ENCODE results near the gene ACSS1. TPM values are rescaled to one million over a fixed set of nuclear protein-coding genes. Genes with fewer than 3 reads are reported as not detected.

The ACSS1 gene
- total RNA-seq, 1 experiment from 2014 or later: 2.3 TPM

- H3K9me2 ChIP-seq (replicated peaks; ENCODE audit: low read length): no peaks in the 10 kb centered on the region
- no peaks in the 10 kb centered on the region for H3F3A ChIP-seq (ENCODE audit: low read length, unreplicated experiment)
- no peak overlapping the region for H3K27ac ChIP-seq (ENCODE audit: low read length)
- ATAC-seq: no peak
- DNase-seq: no peak
- H3K4me1 ChIP-seq (ENCODE audit: insufficient read depth, low read length): no peaks in the 10 kb centered on the region
- ChIA-PET CTCF (no interaction called here), POLR2A (ENCODE audit: unreplicated experiment) (no interaction called here)
- H3K4me3 ChIP-seq (ENCODE audit: low read length): no peak overlapping the region
- no peak overlapping the region for H3K9ac ChIP-seq (ENCODE audit: low read length)
- H3K27me3 ChIP-seq (ENCODE audit: low read length): no peaks in the 10 kb centered on the region
- H3K36me3 ChIP-seq (ENCODE audit: low read depth, low read length): peaks cover 61% of the 10 kb centered on the region
- TF ChIP-seq EZH2 (IDR thresholded peaks at IDR 0.05; ENCODE audit: low read length, unreplicated experiment) (no peak), EZH2phosphoT487 (IDR thresholded peaks at IDR 0.05; ENCODE audit: borderline replicate concordance, low read length) (no peak)
- no peak overlapping the region for H2AFZ ChIP-seq (ENCODE audit: low read length)
- no TSS peak for BruUV-seq (replicated peaks)
- H4K20me1 ChIP-seq (ENCODE audit: low read length): no peaks in the 10 kb centered on the region
- H3K4me2 ChIP-seq (ENCODE audit: low read length): no peak overlapping the region
- no peaks in the 10 kb centered on the region for H3K9me3 ChIP-seq (ENCODE audit: low read length)
- H3K79me2 ChIP-seq (ENCODE audit: low read length): peaks cover 5% of the 10 kb centered on the region; the same call in 1 of the 2 replicates
- intact Hi-C loops (cut with micrococcal nuclease): no loop called here
Measured at GRCh38 chr20:24978513-24978912, 79.4 kb downstream of the ACSS1 start.

- peaks cover 61% of the 10 kb centered on the region for H3K36me3 ChIP-seq (ENCODE audit: low read depth, low read length)
- no peak overlapping the region for H3K4me2 ChIP-seq (ENCODE audit: low read length)
- H2AFZ ChIP-seq (ENCODE audit: low read length): no peak overlapping the region
- CTCF ChIA-PET: no interaction called here
- H4K20me1 ChIP-seq (ENCODE audit: low read length): no peaks in the 10 kb centered on the region
- no peaks in the 10 kb centered on the region for H3K9me3 ChIP-seq (ENCODE audit: low read length)
- H3K9ac ChIP-seq (ENCODE audit: low read length): no peak overlapping the region
- POLR2A ChIA-PET (ENCODE audit: unreplicated experiment): no interaction called here
- H3K4me3 ChIP-seq (ENCODE audit: low read length): no peak overlapping the region
- H3K9me2 ChIP-seq (replicated peaks; ENCODE audit: low read length): no peaks in the 10 kb centered on the region
- no peak overlapping the region for H3K27ac ChIP-seq (ENCODE audit: low read length)
- DNase-seq (no peak), ATAC-seq (no peak)
- no TSS peak for BruUV-seq (replicated peaks)
- no peaks in the 10 kb centered on the region for H3K4me1 ChIP-seq (ENCODE audit: insufficient read depth, low read length)
- peaks cover 5% of the 10 kb centered on the region; the same call in 1 of the 2 replicates for H3K79me2 ChIP-seq (ENCODE audit: low read length)
- TF ChIP-seq EZH2phosphoT487 (IDR thresholded peaks at IDR 0.05; ENCODE audit: borderline replicate concordance, low read length): no peak
- no peaks in the 10 kb centered on the region for H3F3A ChIP-seq (ENCODE audit: low read length, unreplicated experiment)
- H3K27me3 ChIP-seq (ENCODE audit: low read length): no peaks in the 10 kb centered on the region
- intact Hi-C loops (cut with micrococcal nuclease): no loop called here
Measured at GRCh38 chr20:24977797-24978196, 80.1 kb downstream of the ACSS1 start.

- H3K9me2 ChIP-seq (replicated peaks; ENCODE audit: low read length): no peaks in the 10 kb centered on the region
- no peaks in the 10 kb centered on the region for H3K27me3 ChIP-seq (ENCODE audit: low read length)
- intact Hi-C loops (cut with micrococcal nuclease): no loop called here
- no peak overlapping the region for H3K9ac ChIP-seq (ENCODE audit: low read length)
- no peak overlapping the region for H2AFZ ChIP-seq (ENCODE audit: low read length)
- TF ChIP-seq EZH2 (IDR thresholded peaks at IDR 0.05; ENCODE audit: low read length, unreplicated experiment) (no peak), EZH2phosphoT487 (IDR thresholded peaks at IDR 0.05; ENCODE audit: borderline replicate concordance, low read length) (no peak), CTCF (conservative IDR thresholded peaks at IDR 0.05; ENCODE audit: low read depth, low read length) (no peak)
- no peaks in the 10 kb centered on the region for H3K9me3 ChIP-seq (ENCODE audit: low read length)
- DNase-seq: no peak
- BruUV-seq (replicated peaks): no TSS peak
- ChIA-PET CTCF (no interaction called here), POLR2A (ENCODE audit: unreplicated experiment) (no interaction called here)
- no peak overlapping the region for H3K27ac ChIP-seq (ENCODE audit: low read length)
- no peaks in the 10 kb centered on the region for H3K4me1 ChIP-seq (ENCODE audit: insufficient read depth, low read length)
- no peak overlapping the region for H3K4me2 ChIP-seq (ENCODE audit: low read length)
- no peaks in the 10 kb centered on the region for H3F3A ChIP-seq (ENCODE audit: low read length, unreplicated experiment)
- no peak overlapping the region for H3K4me3 ChIP-seq (ENCODE audit: low read length)
- peaks cover 5% of the 10 kb centered on the region; the same call in 1 of the 2 replicates for H3K79me2 ChIP-seq (ENCODE audit: low read length)
- H3K36me3 ChIP-seq (ENCODE audit: low read depth, low read length): peaks cover 63% of the 10 kb centered on the region
- ATAC-seq: no peak
- H4K20me1 ChIP-seq (ENCODE audit: low read length): no peaks in the 10 kb centered on the region
Measured at GRCh38 chr20:24977336-24977735, 80.6 kb downstream of the ACSS1 start.

GRCh38 chr20:24972341-24972740 is 85.6 kb downstream of the ACSS1 start:
- Histone ChIP-seq H3K4me2 (ENCODE audit: low read length) (no peak overlapping the region), H3K9me3 (ENCODE audit: low read length) (no peaks in the 10 kb centered on the region), H3K4me1 (ENCODE audit: insufficient read depth, low read length) (no peaks in the 10 kb centered on the region), H3K27ac (ENCODE audit: low read length) (no peak overlapping the region), H3K79me2 (ENCODE audit: low read length) (peaks cover 5% of the 10 kb centered on the region; the same call in 1 of the 2 replicates), H4K20me1 (ENCODE audit: low read length) (no peaks in the 10 kb centered on the region), H3F3A (ENCODE audit: low read length, unreplicated experiment) (no peaks in the 10 kb centered on the region), H3K9ac (ENCODE audit: low read length) (no peak overlapping the region), H3K27me3 (ENCODE audit: low read length) (no peaks in the 10 kb centered on the region), H3K4me3 (ENCODE audit: low read length) (no peak overlapping the region), H2AFZ (ENCODE audit: low read length) (no peak overlapping the region), H3K9me2 (replicated peaks; ENCODE audit: low read length) (no peaks in the 10 kb centered on the region), H3K36me3 (ENCODE audit: low read depth, low read length) (peaks cover 40% of the 10 kb centered on the region)
- intact Hi-C loops (cut with micrococcal nuclease): no loop called here
- no TSS peak for BruUV-seq (replicated peaks)
- DNase-seq (no peak), ATAC-seq (no peak)
- TF ChIP-seq CTCF (conservative IDR thresholded peaks at IDR 0.05; ENCODE audit: low read depth, low read length) (no peak), EZH2phosphoT487 (IDR thresholded peaks at IDR 0.05; ENCODE audit: borderline replicate concordance, low read length) (no peak), EZH2 (IDR thresholded peaks at IDR 0.05; ENCODE audit: low read length, unreplicated experiment) (no peak)
- CTCF ChIA-PET: no interaction called here
- POLR2A ChIA-PET (ENCODE audit: unreplicated experiment): no interaction called here
